CD4-positive, alpha-beta T cell (primary cell): Measurements from ENCODE around the gene GSG1L. TPM values are rescaled to one million over a fixed set of nuclear protein-coding genes. Genes with fewer than 3 reads are reported as not detected.

Experiments used
- ATAC-seq: fragments of 200-7000 bp; cut with Tn5 transposase; one replicate; pipeline ENCODE4 v1.10.0; 2022; ENCODE audit warnings: mild to moderate bottlenecking; ENCODE audit not compliant: poor library complexity
- CTCF ChIA-PET: fragments of 350-600 bp; sonication (Branson Sonifier 250); formaldehyde crosslinking; loops from one replicate; lab custom pipeline; 2021; ENCODE audit warnings: antibody characterized with exemption, inconsistent platforms; lab: Charles Lee
- POLR2A ChIA-PET: fragments of 350-600 bp; sonication (Branson Sonifier 250); formaldehyde crosslinking; loops from one replicate; lab custom pipeline; 2021; ENCODE audit warnings: antibody characterized with exemption, inconsistent platforms; lab: Charles Lee
- DNase-seq, 14 experiments: peaks; one replicate each; pipeline ENCODE4 v3.0.0-alpha.2; 2013 to 2020; ENCODE audit warnings: mixed read lengths in 2 of 14
- H3K27ac ChIP-seq, 2 donors: one replicate each; pipeline versions ENCODE4 v1.5.1 to v1.7.0; 2013; ENCODE audit warnings: low read length in 2 of 2, low read depth in 1 of 2, mild to moderate bottlenecking in 1 of 2
- H3K27me3 ChIP-seq, 2 experiments: 1 replicate in 1 of 2; 2 replicates in 1 of 2; pipeline versions ENCODE4 v1.6.1 to v1.7.0; 2013; ENCODE audit warnings: low read length in 2 of 2, control low read depth in 1 of 2, mild to moderate bottlenecking in 1 of 2, moderate library complexity in 1 of 2; ENCODE audit not compliant: insufficient read depth in 2 of 2, control insufficient read depth in 1 of 2
- H3K36me3 ChIP-seq: one replicate; pipeline ENCODE4 v1.6.1; 2013; ENCODE audit warnings: low read length, control low read depth; ENCODE audit not compliant: insufficient read depth
- H3K4me1 ChIP-seq: one replicate; pipeline ENCODE4 v1.6.1; 2013; ENCODE audit warnings: low read length, control low read depth; ENCODE audit not compliant: insufficient read depth
- H3K4me3 ChIP-seq: one replicate; pipeline ENCODE4 v1.5.1; 2013; ENCODE audit warnings: mild to moderate bottlenecking, low read length, moderate library complexity
- H3K9me3 ChIP-seq, 2 experiments: 1 replicate in 1 of 2; 2 replicates in 1 of 2; pipeline versions ENCODE4 v1.6.1 to v1.7.0; 2013; ENCODE audit warnings: low read length in 2 of 2, mild to moderate bottlenecking in 2 of 2, control low read depth in 1 of 2, moderate library complexity in 1 of 2; ENCODE audit not compliant: control insufficient read depth in 1 of 2, insufficient read depth in 1 of 2
- H3K27ac Mint-ChIP-seq: one replicate; pipeline ENCODE4 v1.8.0; 2020; ENCODE audit warnings: mixed read lengths
- H3K27me3 Mint-ChIP-seq: one replicate; pipeline ENCODE4 v1.8.0; 2021; ENCODE audit warnings: mixed read lengths
- H3K36me3 Mint-ChIP-seq: one replicate; pipeline ENCODE4 v1.8.0; 2021; ENCODE audit warnings: low read depth, mixed read lengths
- H3K4me1 Mint-ChIP-seq: one replicate; pipeline ENCODE4 v1.8.0; 2021; ENCODE audit warnings: low read depth, mixed read lengths
- H3K4me3 Mint-ChIP-seq: one replicate; pipeline ENCODE4 v1.8.0; 2020; ENCODE audit warnings: mild to moderate bottlenecking, mixed read lengths
- H3K9me3 Mint-ChIP-seq: one replicate; pipeline ENCODE4 v1.8.0; 2020; ENCODE audit warnings: mixed read lengths
- intact Hi-C, 2 experiments: fragments of 100-400 bp; cut with DNase I in 1 of 2; cut with micrococcal nuclease in 1 of 2; formaldehyde crosslinking; loops; one replicate each; pipeline versions ENCODE4 v1.15.1 to v1.9.0; 2023 to 2025; cut with DNase I, micrococcal nuclease
- total RNA-seq, 174 experiments: library from RNA in 2 of 174; stranded (reverse) in 2 of 174; gene quantifications; one replicate each; pipeline ENCODE4 v1.2.3 and lab custom pipeline; 2021 to 2026
- TF ChIP-seq, protein P1 (sequence below): fragments of 200-600 bp; IDR thresholded peaks from one replicate; pipeline ENCODE4 v1.8.0; 2022; ENCODE audit warnings: antibody characterized with exemption, mild to moderate bottlenecking

GSG1L gene
- total RNA-seq, 2 experiments from 2014 or later = not detected

- Histone ChIP-seq H3K27me3 (peaks cover 9 to 10% of the 10 kb centered on the region in 2 experiments), H3K36me3 (no peaks in the 10 kb centered on the region), H3K4me3 (no peak overlapping the region), H3K27ac (no peak overlapping the region), H3K4me1 (no peaks in the 10 kb centered on the region), H3K9me3 (peaks cover 0 to 5% of the 10 kb centered on the region in 2 experiments)
- H3K36me3 Mint-ChIP-seq = no peaks in the 10 kb centered on the region
- CTCF ChIA-PET = no interaction called here
- H3K27ac Mint-ChIP-seq = no peak overlapping the region
- H3K27me3 Mint-ChIP-seq = peaks cover 57% of the 10 kb centered on the region
- H3K9me3 Mint-ChIP-seq = no peaks in the 10 kb centered on the region
- POLR2A ChIA-PET = no interaction called here
- intact Hi-C loops = loop anchor here in 1 of 2 experiments (10.0 kb wide), 1 partner anchor 56 kb away; no protein-coding TSS in a partner anchor
- DNase-seq (no peak), ATAC-seq (no peak)
- no peaks in the 10 kb centered on the region for H3K4me1 Mint-ChIP-seq
- H3K4me3 Mint-ChIP-seq = no peak overlapping the region
- TF ChIP-seq, protein P1, sequence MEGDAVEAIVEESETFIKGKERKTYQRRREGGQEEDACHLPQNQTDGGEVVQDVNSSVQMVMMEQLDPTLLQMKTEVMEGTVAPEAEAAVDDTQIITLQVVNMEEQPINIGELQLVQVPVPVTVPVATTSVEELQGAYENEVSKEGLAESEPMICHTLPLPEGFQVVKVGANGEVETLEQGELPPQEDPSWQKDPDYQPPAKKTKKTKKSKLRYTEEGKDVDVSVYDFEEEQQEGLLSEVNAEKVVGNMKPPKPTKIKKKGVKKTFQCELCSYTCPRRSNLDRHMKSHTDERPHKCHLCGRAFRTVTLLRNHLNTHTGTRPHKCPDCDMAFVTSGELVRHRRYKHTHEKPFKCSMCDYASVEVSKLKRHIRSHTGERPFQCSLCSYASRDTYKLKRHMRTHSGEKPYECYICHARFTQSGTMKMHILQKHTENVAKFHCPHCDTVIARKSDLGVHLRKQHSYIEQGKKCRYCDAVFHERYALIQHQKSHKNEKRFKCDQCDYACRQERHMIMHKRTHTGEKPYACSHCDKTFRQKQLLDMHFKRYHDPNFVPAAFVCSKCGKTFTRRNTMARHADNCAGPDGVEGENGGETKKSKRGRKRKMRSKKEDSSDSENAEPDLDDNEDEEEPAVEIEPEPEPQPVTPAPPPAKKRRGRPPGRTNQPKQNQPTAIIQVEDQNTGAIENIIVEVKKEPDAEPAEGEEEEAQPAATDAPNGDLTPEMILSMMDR = no peak
Observed at GRCh38 chr16:27918755-27919154, 144.8 kb downstream of the GSG1L start.

GRCh38 chr16:27917949-27918348 lies 145.6 kb downstream of the GSG1L start:
- TF ChIP-seq, protein P1 = no peak
- H3K36me3 ChIP-seq = no peaks in the 10 kb centered on the region
- H3K9me3 Mint-ChIP-seq = no peaks in the 10 kb centered on the region
- intact Hi-C loops = loop anchor here in 1 of 2 experiments (10.0 kb wide), 1 partner anchor 57 kb away; no protein-coding TSS in a partner anchor
- H3K36me3 Mint-ChIP-seq = no peaks in the 10 kb centered on the region
- ChIA-PET POLR2A (no interaction called here), CTCF (no interaction called here)
- no peak overlapping the region for H3K27ac Mint-ChIP-seq
- peaks cover 9 to 10% of the 10 kb centered on the region in 2 experiments for H3K27me3 ChIP-seq
- no peak overlapping the region for H3K27ac ChIP-seq
- H3K9me3 ChIP-seq = peaks cover 0 to 5% of the 10 kb centered on the region in 2 experiments
- H3K4me1 Mint-ChIP-seq = no peaks in the 10 kb centered on the region
- no peak for ATAC-seq
- no peak for DNase-seq
- peaks cover 57% of the 10 kb centered on the region for H3K27me3 Mint-ChIP-seq
- no peaks in the 10 kb centered on the region for H3K4me1 ChIP-seq
- H3K4me3 ChIP-seq = no peak overlapping the region
- no peak overlapping the region for H3K4me3 Mint-ChIP-seq

DNA sequence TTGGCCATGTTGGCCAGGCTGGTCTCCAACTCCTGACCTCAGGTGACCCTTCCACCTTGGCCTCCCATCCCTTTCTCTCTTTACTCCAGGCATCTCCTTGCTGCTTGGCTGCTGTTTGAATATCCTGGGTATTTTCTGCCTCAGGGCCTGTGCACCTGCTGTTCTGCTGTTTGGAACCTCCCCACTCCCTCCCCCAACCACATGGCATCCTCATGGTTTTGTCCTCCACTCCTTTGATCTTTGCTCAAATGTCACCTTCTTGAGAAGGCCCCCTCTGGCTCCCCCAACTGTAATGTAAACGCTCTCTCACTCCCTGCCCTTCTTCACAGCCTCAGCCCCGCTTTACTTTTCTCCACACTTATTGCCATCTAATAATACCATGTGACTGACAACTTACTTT lies 152.0 kb downstream of the GSG1L start:
- Mint-ChIP-seq H3K27me3 (peaks cover 20% of the 10 kb centered on the region), H3K4me3 (no peak overlapping the region), H3K36me3 (no peaks in the 10 kb centered on the region), H3K4me1 (no peaks in the 10 kb centered on the region), H3K27ac (no peak overlapping the region), H3K9me3 (no peaks in the 10 kb centered on the region)
- TF ChIP-seq, protein P1 = no peak
- intact Hi-C loops = loop anchor here in 1 of 2 experiments (10.0 kb wide), 1 partner anchor 63 kb away; no protein-coding TSS in a partner anchor
- Histone ChIP-seq H3K27ac (no peak overlapping the region), H3K27me3 (peaks cover 0 to 2% of the 10 kb centered on the region in 2 experiments), H3K36me3 (no peaks in the 10 kb centered on the region), H3K4me3 (no peak overlapping the region), H3K9me3 (peaks cover 0 to 6% of the 10 kb centered on the region in 2 experiments), H3K4me1 (no peaks in the 10 kb centered on the region)
- no peak for DNase-seq
- ChIA-PET CTCF (no interaction called here), POLR2A (no interaction called here)
- no peak for ATAC-seq
